Measurements from ENCODE around the gene ECE1. TPM values are rescaled to one million over a fixed set of nuclear protein-coding genes. Genes with fewer than 3 reads are reported as not detected.

ECE1 gene
- total and polyA plus RNA-seq, 2 of the 4 experiments (the other 2 are of a cell fraction), result 61.8 to 124 TPM

DNA sequence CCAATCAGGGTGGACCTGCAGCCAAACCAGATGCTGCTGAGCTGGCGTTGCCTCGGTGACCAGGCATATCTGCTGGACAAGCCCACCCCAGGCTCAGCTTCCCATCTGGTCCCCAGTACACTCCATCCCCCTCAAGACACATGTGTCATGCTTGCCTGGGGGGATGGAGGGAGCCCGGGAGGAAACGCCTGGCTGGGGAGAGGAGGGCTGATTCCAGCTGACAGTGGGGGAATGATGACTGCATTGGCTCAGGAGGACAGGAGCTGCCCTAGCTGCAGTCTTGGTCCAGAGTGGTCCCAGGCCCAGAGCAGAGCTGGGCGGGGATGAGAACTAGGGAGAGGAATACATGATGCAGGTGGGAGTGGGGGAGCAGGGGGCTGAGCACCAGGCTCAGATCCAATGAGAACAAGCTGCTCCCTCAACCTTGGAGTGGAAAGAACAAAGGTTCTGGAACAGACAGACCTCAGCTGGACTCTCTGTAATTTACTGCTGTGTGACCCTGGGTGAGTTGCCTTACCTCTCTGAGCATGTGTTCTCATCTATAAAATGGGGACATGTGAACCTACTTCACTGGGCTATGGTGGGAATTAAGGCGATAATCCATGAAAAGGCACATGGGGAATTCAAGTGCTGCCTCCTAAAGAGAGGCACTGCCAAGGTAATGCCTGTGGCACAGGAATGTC, 23.1 kb upstream of the ECE1 start:
- peak overlapping the region; percentile 35 for H2AFZ ChIP-seq (replicated peaks; ENCODE audit: low read length, poor library complexity)
- ATAC-seq (ENCODE audit: low read depth) (peak; percentile 70), DNase-seq (peak; percentile 88)
- CTCF ChIA-PET, result interaction anchor here (0.9 kb wide), 1 partner anchor 21 kb away, joined by 3 read pairs; no protein-coding TSS in a partner anchor
- peak overlapping the region; percentile 93 for H2AK5ac ChIP-seq (ENCODE audit: low read depth, low read length)
- POLR2A ChIA-PET (ENCODE audit: unreplicated experiment), result interaction anchor here (1.1 kb wide), 1 partner anchor 32 kb away, joined by 3 read pairs; no protein-coding TSS in a partner anchor
- peak overlapping the region; percentile 57 for H4K91ac ChIP-seq (ENCODE audit: insufficient read depth, low read depth, low read length)
- intact Hi-C loops (cut with micrococcal nuclease), result no loop called here
- no peak overlapping the region for H3K56ac ChIP-seq (ENCODE audit: extremely low read depth, insufficient read depth, low read length)
- peak overlapping the region; percentile 32 for H2BK120ac ChIP-seq (ENCODE audit: low read depth, low read length)
- H3K79me1 ChIP-seq (ENCODE audit: low read depth in 1 of 2, low read length in 2 of 2), result peaks cover 46 to 91% of the 10 kb centered on the region in 2 experiments
- no peaks in the 10 kb centered on the region for H3K9me3 ChIP-seq (ENCODE audit: control insufficient read depth, insufficient read depth, low read length)
- peaks cover 26% of the 10 kb centered on the region for H4K20me1 ChIP-seq (ENCODE audit: insufficient read depth, low read length)
- peak overlapping the region; percentile 35; the same call in 2 of the 3 replicates for H2BK15ac ChIP-seq (ENCODE audit: low read depth, low read length)
- peaks cover 52% of the 10 kb centered on the region for H3K4me1 ChIP-seq (ENCODE audit: control insufficient read depth, insufficient read depth, low read length)
- WGBS, 2 experiments (ENCODE audit: extremely low coverage in 2 of 2, insufficient read length in 1 of 2), result 100% methylated on average over 1 of the region's 6 CpGs; no CpG with 5 or more reads in 1 of the 2 experiments
- H2BK20ac ChIP-seq (ENCODE audit: low read depth, low read length), result 0 out of 2 replicates have a peak overlapping the region, but pooled peaks have one; percentile 46
- dilution Hi-C loops (cut with HindIII; ENCODE audit: low sequenced_read_pairs, unreplicated experiment), result no loop called here
- no peak overlapping the region for H3K9ac ChIP-seq (ENCODE audit: low read depth, low read length)
- H2AK9ac ChIP-seq (replicated peaks; ENCODE audit: low read depth, low read length, poor library complexity), result peak overlapping the region; percentile 56
- peak overlapping the region; percentile 45; the same call in 1 of the 2 replicates for H3K23ac ChIP-seq (ENCODE audit: low read depth, low read length)
- peak overlapping the region; percentile 61 for H3K14ac ChIP-seq (replicated peaks; ENCODE audit: low read depth, low read length)
- no peak overlapping the region; the same call in 1 of the 2 replicates for H3K27ac ChIP-seq (ENCODE audit: insufficient read depth, low read length)
- no peaks in the 10 kb centered on the region for H3K27me3 ChIP-seq (ENCODE audit: control insufficient read depth, insufficient read depth, low read length)
- H4K5ac ChIP-seq (ENCODE audit: low read depth, low read length), result no peak overlapping the region
- no peak overlapping the region for H3K4me3 ChIP-seq (ENCODE audit: insufficient read depth, low read depth, low read length)
- no TSS peak for BruUV-seq (replicated peaks)
- 0 out of 2 replicates have a peak overlapping the region, but pooled peaks have one; percentile 8 for H3K4me2 ChIP-seq (ENCODE audit: low read depth, low read length)
- H3K18ac ChIP-seq (ENCODE audit: low read depth, low read length), result peak overlapping the region; percentile 36; the same call in 1 of the 2 replicates
- peak overlapping the region in 1 of 2 experiments; percentile 50; a peak in 3 of 4 replicates for H4K8ac ChIP-seq (ENCODE audit: low read depth in 2 of 2, low read length in 2 of 2)
- H3K9me1 ChIP-seq (ENCODE audit: insufficient read depth, low read length), result peaks cover 32% of the 10 kb centered on the region
- H3K36me3 ChIP-seq (ENCODE audit: control insufficient read depth, insufficient read depth, low read length), result peaks cover 5% of the 10 kb centered on the region
- H3K4ac ChIP-seq (ENCODE audit: low read depth, low read length), result peak overlapping the region; percentile 73; the same call in 1 of the 2 replicates
- in situ Hi-C loops (cut with MboI; ENCODE audit: low sequenced_read_pairs), result no loop called here
- H2BK5ac ChIP-seq (ENCODE audit: low read depth, low read length, poor library complexity, severe bottlenecking), result peak overlapping the region; percentile 44
- TF ChIP-seq, protein P1, sequence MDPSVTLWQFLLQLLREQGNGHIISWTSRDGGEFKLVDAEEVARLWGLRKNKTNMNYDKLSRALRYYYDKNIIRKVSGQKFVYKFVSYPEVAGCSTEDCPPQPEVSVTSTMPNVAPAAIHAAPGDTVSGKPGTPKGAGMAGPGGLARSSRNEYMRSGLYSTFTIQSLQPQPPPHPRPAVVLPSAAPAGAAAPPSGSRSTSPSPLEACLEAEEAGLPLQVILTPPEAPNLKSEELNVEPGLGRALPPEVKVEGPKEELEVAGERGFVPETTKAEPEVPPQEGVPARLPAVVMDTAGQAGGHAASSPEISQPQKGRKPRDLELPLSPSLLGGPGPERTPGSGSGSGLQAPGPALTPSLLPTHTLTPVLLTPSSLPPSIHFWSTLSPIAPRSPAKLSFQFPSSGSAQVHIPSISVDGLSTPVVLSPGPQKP (IDR thresholded peaks at IDR 0.05; ENCODE audit: borderline replicate concordance, low read depth, low read length), result no peak
- TF ChIP-seq POLR2A (IDR thresholded peaks at IDR 0.05; ENCODE audit: low read depth, low read length), result no peak
- TF ChIP-seq MXI1 (IDR thresholded peaks at IDR 0.05; ENCODE audit: borderline replicate concordance, low read depth, low read length), result 0 out of 2 replicates have a peak, but pooled peaks have one; percentile 17
- TF ChIP-seq RAD21 (IDR thresholded peaks at IDR 0.05; ENCODE audit: low read length), result no peak; the same call in 1 of the 2 replicates
- TF ChIP-seq NFE2L2 (IDR thresholded peaks at IDR 0.05; ENCODE audit: low read depth, low read length), result no peak
- no peak for TF ChIP-seq CHD1 (IDR thresholded peaks at IDR 0.05; ENCODE audit: low read depth, low read length)
- peak; percentile 68 for TF ChIP-seq MAZ (IDR thresholded peaks at IDR 0.05; ENCODE audit: borderline replicate concordance, low read depth, low read length)
- TF ChIP-seq MAFK (IDR thresholded peaks at IDR 0.05; ENCODE audit: low read depth, low read length), result 0 out of 2 replicates have a peak, but pooled peaks have one; percentile 20
- no peak for TF ChIP-seq CEBPB (IDR thresholded peaks at IDR 0.05; ENCODE audit: low read depth, low read length)
- peak; percentile 27; the same call in 1 of the 2 replicates for TF ChIP-seq FOS (IDR thresholded peaks at IDR 0.05; ENCODE audit: low read depth, low read length)
- peak; percentile 27; the same call in 1 of the 2 replicates for TF ChIP-seq SMC3 (IDR thresholded peaks at IDR 0.05; ENCODE audit: low read depth, low read length)
- TF ChIP-seq, protein P2, sequence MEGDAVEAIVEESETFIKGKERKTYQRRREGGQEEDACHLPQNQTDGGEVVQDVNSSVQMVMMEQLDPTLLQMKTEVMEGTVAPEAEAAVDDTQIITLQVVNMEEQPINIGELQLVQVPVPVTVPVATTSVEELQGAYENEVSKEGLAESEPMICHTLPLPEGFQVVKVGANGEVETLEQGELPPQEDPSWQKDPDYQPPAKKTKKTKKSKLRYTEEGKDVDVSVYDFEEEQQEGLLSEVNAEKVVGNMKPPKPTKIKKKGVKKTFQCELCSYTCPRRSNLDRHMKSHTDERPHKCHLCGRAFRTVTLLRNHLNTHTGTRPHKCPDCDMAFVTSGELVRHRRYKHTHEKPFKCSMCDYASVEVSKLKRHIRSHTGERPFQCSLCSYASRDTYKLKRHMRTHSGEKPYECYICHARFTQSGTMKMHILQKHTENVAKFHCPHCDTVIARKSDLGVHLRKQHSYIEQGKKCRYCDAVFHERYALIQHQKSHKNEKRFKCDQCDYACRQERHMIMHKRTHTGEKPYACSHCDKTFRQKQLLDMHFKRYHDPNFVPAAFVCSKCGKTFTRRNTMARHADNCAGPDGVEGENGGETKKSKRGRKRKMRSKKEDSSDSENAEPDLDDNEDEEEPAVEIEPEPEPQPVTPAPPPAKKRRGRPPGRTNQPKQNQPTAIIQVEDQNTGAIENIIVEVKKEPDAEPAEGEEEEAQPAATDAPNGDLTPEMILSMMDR (conservative IDR thresholded peaks at IDR 0.05; ENCODE audit: low read depth, low read length), result no peak
- TF ChIP-seq, protein P3, sequence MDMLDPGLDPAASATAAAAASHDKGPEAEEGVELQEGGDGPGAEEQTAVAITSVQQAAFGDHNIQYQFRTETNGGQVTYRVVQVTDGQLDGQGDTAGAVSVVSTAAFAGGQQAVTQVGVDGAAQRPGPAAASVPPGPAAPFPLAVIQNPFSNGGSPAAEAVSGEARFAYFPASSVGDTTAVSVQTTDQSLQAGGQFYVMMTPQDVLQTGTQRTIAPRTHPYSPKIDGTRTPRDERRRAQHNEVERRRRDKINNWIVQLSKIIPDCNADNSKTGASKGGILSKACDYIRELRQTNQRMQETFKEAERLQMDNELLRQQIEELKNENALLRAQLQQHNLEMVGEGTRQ (IDR thresholded peaks at IDR 0.05; ENCODE audit: low read depth, low read length), result no peak

All from IMR-90 (cell line).